Adrenal gland (tissue), 12 donors: ENCODE data around the gene SLC5A5. TPM values are rescaled to one million over a fixed set of nuclear protein-coding genes. Genes with fewer than 3 reads are reported as not detected.

ENCODE experiments used
- DNase-seq, 7 donors: peaks; one replicate each; pipeline ENCODE4 v3.0.0-alpha.2; 2019 to 2020
- H3K27ac ChIP-seq, 5 donors: fragments of 200-600 bp; sonication (generic) in 4 of 5; 1 replicate in 3 of 5; 2 replicates in 2 of 5; pipeline versions ENCODE4 v1.5.1 to v1.8.0; 2016 to 2020; ENCODE audit warnings: mild to moderate bottlenecking in 1 of 5
- H3K27me3 ChIP-seq: fragments of 200-600 bp; 2 replicates; pipeline ENCODE4 v1.8.0; 2021
- H3K36me3 ChIP-seq, 2 donors: fragments of 200-600 bp; replicated peaks in 1 of 2; 1 replicate in 1 of 2; 2 replicates in 1 of 2; pipeline versions ENCODE4 v1.5.1 to v1.8.0; 2018 to 2022
- H3K4me1 ChIP-seq, 2 donors: fragments of 200-600 bp; replicated peaks in 1 of 2; 1 replicate in 1 of 2; 2 replicates in 1 of 2; pipeline versions ENCODE4 v1.5.1 to v1.8.0; 2018 to 2021
- H3K4me3 ChIP-seq, 4 donors: fragments of 200-600 bp; sonication (generic) in 3 of 4; one replicate each; pipeline ENCODE4 v1.5.1; 2016 to 2018
- H3K9me3 ChIP-seq, 3 donors: fragments of 200-600 bp; sonication (generic) in 1 of 3; replicated peaks in 1 of 3; 1 replicate in 2 of 3; 2 replicates in 1 of 3; pipeline versions ENCODE4 v1.5.1 to v1.8.0; 2016 to 2021
- POLR2A ChIP-seq, 2 donors: fragments of 450-650 bp; IDR thresholded peaks; one replicate each; pipeline ENCODE4 v1.6.1; 2017; ENCODE audit warnings: antibody characterized with exemption in 2 of 2, mild to moderate bottlenecking in 2 of 2, moderate library complexity in 1 of 2
- WGBS, 4 donors: extraction: QIAGEN DNeasy Blood & Tissue Kit in 2 of 4; methylation state at CpG; one replicate each; pipeline versions ENCODE4 v1.1.5 to v1.1.7; 2013 to 2017; 5-methylcytosine and 5-hydroxymethylcytosine counted together
- intact Hi-C, 2 donors: fragments of 100-400 bp; cut with DNase I; formaldehyde crosslinking; loops; one replicate each; pipeline versions ENCODE4 v1.14.1 to v1.15.0; 2022 to 2023
- polyA plus RNA-seq, 3 donors: library from polyadenylated mRNA; stranded (reverse); fragments of 200-250 nt in 2 of 3; fragments of 350-450 nt in 1 of 3; fragmentation: Illumina TruSeq in 1 of 3; extraction: RNeasy Lipid Tissue Mini Kit (QIAGEN cat#74804) in 1 of 3; gene quantifications; one replicate each; pipeline ENCODE4 v1.2.3, GENCODE V29; 2013 to 2014
- total RNA-seq, 9 donors: library from RNA; depleted of rRNA in 4 of 9; stranded (reverse); fragments of >200 nt in 4 of 9; fragments of 120-200 nt in 1 of 9; fragmentation: NEBNext Ultra II Directional in 1 of 9; extraction: Animal tissue kit (Norgen Biotek cat#: 25700) in 1 of 9; gene quantifications; one replicate each; pipeline versions ENCODE4 v1.1.0 to v1.2.4, GENCODE V29; 2013 to 2023
- TF ChIP-seq, protein P1 (sequence below), 6 experiments: fragments of 450-650 bp in 4 of 6; fragments of 200-600 bp in 2 of 6; sonication (generic) in 1 of 6; IDR thresholded peaks; 1 replicate in 5 of 6; 2 replicates in 1 of 6; pipeline versions ENCODE4 v1.5.1 to v1.8.0; 2016 to 2021; ENCODE audit warnings: antibody characterized with exemption in 6 of 6, mild to moderate bottlenecking in 2 of 6, moderate library complexity in 1 of 6
- donor health status: healthy with polysubstance abuse.
- donor health status: Bipolar disorder and iron deficiency.
- donor health status: DM: yes; HTN: yes; CAD: no.
- donor health status: DM: no; HTN: no; CAD: no.
- donor health status: DM: no; HTN: no; CAD: no.
- donor health status: DM: yes; HTN: yes; CAD: no.

SLC5A5 gene
- total and polyA plus RNA-seq, 12 donors = 0.03 TPM; not detected in 11

- H3K4me3 ChIP-seq = no peak overlapping the region
- intact Hi-C loops = no loop called here
These were observed 23.0 kb upstream of the SLC5A5 start for GRCh38 chr19:17848595-17849292.

DNA sequence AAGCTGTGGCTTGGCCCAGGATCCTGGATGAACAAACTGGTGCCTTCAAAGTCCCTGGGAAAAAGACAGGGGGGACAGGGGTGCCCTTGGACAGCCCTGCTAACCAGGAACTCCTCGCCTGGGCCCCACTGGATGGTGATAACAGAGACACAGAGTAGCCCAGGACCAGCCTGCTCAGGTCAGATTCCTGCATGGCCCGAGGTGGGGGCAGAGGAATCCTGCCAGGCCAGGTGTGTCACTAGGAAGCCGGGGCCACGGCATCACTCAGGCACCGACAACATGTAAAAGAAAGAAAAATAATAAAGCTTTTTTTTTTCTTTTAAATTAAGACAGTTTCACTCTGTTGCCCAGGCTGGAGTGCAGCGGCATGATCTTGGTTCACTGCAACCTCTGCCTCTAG is 17.7 kb upstream of the SLC5A5 start:
- no peaks in the 10 kb centered on the region for H3K9me3 ChIP-seq
- intact Hi-C loops = loop anchor here in 1 of 2 donors (10.0 kb wide), 1 partner anchor 69 kb away; no protein-coding TSS in a partner anchor
- peaks cover 0 to 8% of the 10 kb centered on the region in 2 donors for H3K4me1 ChIP-seq

More at GRCh38 chr19:17848595-17849292, 23.0 kb upstream of the SLC5A5 start:
- TF ChIP-seq POLR2A (IDR thresholded peaks at IDR 0.05) = no peak
- TF ChIP-seq, protein P1, sequence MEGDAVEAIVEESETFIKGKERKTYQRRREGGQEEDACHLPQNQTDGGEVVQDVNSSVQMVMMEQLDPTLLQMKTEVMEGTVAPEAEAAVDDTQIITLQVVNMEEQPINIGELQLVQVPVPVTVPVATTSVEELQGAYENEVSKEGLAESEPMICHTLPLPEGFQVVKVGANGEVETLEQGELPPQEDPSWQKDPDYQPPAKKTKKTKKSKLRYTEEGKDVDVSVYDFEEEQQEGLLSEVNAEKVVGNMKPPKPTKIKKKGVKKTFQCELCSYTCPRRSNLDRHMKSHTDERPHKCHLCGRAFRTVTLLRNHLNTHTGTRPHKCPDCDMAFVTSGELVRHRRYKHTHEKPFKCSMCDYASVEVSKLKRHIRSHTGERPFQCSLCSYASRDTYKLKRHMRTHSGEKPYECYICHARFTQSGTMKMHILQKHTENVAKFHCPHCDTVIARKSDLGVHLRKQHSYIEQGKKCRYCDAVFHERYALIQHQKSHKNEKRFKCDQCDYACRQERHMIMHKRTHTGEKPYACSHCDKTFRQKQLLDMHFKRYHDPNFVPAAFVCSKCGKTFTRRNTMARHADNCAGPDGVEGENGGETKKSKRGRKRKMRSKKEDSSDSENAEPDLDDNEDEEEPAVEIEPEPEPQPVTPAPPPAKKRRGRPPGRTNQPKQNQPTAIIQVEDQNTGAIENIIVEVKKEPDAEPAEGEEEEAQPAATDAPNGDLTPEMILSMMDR (IDR thresholded peaks at IDR 0.05) = no peak
- no peaks in the 10 kb centered on the region for H3K27me3 ChIP-seq
- H3K36me3 ChIP-seq = no peaks in the 10 kb centered on the region
- H3K9me3 ChIP-seq = no peaks in the 10 kb centered on the region
- no peak for DNase-seq
- WGBS, 4 donors = 80 to 84% (median 82%) methylated on average over 14 of the region's 14 CpGs
- peaks cover 0 to 8% of the 10 kb centered on the region in 2 donors for H3K4me1 ChIP-seq
- H3K27ac ChIP-seq = peak overlapping the region in 2 of 5 donors; percentile 88 to 89

GRCh38 chr19:17855280-17856152 is 16.2 kb upstream of the SLC5A5 start:
- Histone ChIP-seq H3K36me3 (no peaks in the 10 kb centered on the region), H3K4me1 (peaks cover 0 to 1% of the 10 kb centered on the region in 2 donors), H3K4me3 (no peak overlapping the region), H3K27ac (no peak overlapping the region), H3K27me3 (no peaks in the 10 kb centered on the region), H3K9me3 (no peaks in the 10 kb centered on the region)
- TF ChIP-seq, protein P1 (IDR thresholded peaks at IDR 0.05) = peak; percentile 87 to 98 (median 92)
- no peak for TF ChIP-seq POLR2A (IDR thresholded peaks at IDR 0.05)
- intact Hi-C loops = loop anchor here in 1 of 2 donors (10.0 kb wide), 1 partner anchor 71 kb away; no protein-coding TSS in a partner anchor
- 10 to 16% (median 13%) methylated on average over 23 to 29 of the region's 29 CpGs for WGBS, 4 donors
- peak; percentile 80 to 93 (median 89) for DNase-seq

More for the DNA sequence above, 17.7 kb upstream of the SLC5A5 start:
- Histone ChIP-seq H3K27ac (no peak overlapping the region), H3K4me3 (no peak overlapping the region), H3K36me3 (no peaks in the 10 kb centered on the region), H3K27me3 (no peaks in the 10 kb centered on the region)
- no peak for DNase-seq
- TF ChIP-seq, protein P1 (IDR thresholded peaks at IDR 0.05) = no peak
- no peak for TF ChIP-seq POLR2A (IDR thresholded peaks at IDR 0.05)
- WGBS, 4 donors = 85 to 94% (median 89%) methylated on average over 5 to 6 of the region's 6 CpGs
